Measurements from ENCODE around the gene GLT8D1.
A peak's percentile ranks its signal among the peaks of the same experiment; 100 is the strongest.

Gene GLT8D1

DNA sequence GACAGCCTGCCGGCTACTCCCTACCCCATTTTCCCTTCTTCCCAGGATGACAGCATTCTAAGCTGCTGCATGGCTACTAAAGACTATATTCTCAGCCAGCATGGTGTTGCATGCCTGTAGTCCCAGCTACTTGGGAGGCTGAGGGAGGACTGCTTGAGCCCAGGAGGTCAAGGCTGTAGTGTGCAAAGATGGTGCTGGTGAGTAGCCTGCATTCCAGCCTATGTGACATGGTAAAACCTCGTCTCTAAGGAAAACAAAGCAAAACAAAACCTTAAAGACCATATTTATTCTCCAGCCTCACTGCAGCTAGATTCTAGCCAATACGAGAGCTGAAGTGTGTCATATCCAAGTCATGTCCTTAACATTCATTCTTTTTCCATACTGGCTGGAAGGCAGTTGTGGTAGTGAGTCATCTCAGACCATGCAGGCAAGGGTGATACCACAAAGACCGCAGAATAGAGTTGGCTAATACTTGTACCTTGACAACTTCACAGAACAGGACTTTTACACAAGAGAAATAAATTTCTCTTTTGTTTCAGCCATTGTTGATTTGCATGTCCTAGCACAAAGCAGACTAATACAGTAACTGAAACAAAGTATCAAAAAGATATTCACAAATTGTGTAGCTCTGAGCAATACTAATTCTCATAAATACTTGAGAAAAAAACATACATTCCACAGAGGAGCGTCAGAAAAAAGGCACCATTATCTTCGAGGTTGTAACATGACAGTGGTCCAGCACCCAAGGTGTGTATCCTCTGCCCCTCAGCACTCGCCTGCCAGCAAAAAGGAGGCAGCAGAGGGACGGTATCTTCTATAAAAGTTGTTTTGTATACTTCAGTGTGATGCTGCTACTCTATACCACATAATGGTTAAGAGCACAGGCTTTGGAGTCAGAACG is 34.7 kb downstream of the GLT8D1 start:
- DNase-seq (ENCODE audit: low spot score): peak; percentile 46
- TF ChIP-seq, protein P1, sequence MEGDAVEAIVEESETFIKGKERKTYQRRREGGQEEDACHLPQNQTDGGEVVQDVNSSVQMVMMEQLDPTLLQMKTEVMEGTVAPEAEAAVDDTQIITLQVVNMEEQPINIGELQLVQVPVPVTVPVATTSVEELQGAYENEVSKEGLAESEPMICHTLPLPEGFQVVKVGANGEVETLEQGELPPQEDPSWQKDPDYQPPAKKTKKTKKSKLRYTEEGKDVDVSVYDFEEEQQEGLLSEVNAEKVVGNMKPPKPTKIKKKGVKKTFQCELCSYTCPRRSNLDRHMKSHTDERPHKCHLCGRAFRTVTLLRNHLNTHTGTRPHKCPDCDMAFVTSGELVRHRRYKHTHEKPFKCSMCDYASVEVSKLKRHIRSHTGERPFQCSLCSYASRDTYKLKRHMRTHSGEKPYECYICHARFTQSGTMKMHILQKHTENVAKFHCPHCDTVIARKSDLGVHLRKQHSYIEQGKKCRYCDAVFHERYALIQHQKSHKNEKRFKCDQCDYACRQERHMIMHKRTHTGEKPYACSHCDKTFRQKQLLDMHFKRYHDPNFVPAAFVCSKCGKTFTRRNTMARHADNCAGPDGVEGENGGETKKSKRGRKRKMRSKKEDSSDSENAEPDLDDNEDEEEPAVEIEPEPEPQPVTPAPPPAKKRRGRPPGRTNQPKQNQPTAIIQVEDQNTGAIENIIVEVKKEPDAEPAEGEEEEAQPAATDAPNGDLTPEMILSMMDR (IDR thresholded peaks at IDR 0.05; ENCODE audit: extremely low read depth, insufficient read depth, missing control alignments): no peak
- in situ Hi-C loops (cut with MboI; ENCODE audit: low pct_unique_long_range_greater_than_20kb, low sequenced_read_pairs, unreplicated experiment): no loop called here

DNA sequence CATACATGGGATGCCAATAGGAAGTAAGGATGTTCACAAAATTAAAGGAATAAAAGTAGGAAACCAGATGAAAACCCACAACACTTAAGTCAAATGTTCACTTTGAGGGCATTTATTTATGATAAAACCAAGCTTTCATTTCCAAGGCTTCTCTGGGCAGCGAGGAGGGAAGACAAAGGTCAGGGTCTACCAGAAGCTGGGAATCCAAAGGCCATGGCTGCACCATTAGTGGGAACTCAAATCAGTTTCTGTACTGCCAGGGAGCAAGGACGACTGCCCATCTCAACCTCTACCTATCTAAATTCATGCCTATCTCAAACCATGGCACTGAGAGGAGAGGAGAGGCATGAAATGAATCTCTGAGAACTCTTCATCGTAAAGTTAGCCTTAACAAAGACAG is 42.5 kb downstream of the GLT8D1 start:
- in situ Hi-C loops (cut with MboI; ENCODE audit: low pct_unique_long_range_greater_than_20kb, low sequenced_read_pairs, unreplicated experiment): no loop called here
- TF ChIP-seq, protein P1 (IDR thresholded peaks at IDR 0.05; ENCODE audit: extremely low read depth, insufficient read depth, missing control alignments): no peak
- no peak for DNase-seq (ENCODE audit: low spot score)

DNA sequence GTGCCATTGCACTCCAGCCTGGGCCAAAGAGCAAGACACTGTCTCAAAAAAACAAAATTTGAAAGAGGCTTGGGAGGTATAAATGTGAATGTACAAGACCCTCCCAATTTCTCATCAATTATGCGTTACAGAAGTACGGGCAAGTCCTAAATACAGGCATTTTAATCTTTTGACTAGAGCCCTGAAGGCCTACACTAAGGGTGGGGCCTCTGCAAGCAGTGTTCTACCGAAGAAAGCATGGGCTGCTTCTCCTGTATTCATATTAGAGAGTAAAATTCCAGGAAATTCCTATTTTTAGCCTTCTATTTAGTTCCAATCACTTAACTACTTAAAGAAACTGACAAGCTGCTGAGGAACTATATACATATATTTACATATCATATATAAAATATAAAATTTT is 45.5 kb downstream of the GLT8D1 start:
- in situ Hi-C loops (cut with MboI; ENCODE audit: low pct_unique_long_range_greater_than_20kb, low sequenced_read_pairs, unreplicated experiment): no loop called here
- no peak for DNase-seq (ENCODE audit: low spot score)

DNA sequence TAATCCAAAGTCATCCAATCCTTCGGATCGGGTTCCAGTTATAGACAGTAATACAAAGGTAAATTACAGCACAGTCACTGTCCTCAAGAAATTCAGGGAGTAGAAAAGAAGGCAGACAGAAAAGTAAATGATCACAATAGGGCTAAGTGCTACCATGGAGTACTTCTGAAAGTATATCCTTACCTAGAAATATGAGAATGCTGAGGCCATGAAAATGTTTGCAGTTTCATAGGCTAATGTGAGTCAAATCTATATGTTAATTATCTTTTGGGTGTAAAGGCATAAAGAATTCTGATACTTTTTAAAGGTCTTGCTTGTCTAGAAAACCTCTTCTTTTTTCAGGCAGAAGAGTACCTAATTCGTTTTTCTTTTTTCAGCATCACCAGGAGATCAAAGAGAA is 49.7 kb downstream of the GLT8D1 start:
- DNase-seq (ENCODE audit: low spot score): no peak
- in situ Hi-C loops (cut with MboI; ENCODE audit: low pct_unique_long_range_greater_than_20kb, low sequenced_read_pairs, unreplicated experiment): no loop called here
- TF ChIP-seq, protein P1 (IDR thresholded peaks at IDR 0.05; ENCODE audit: extremely low read depth, insufficient read depth, missing control alignments): no peak

More for the DNA sequence above, 45.5 kb downstream of the GLT8D1 start:
- TF ChIP-seq, protein P1 (IDR thresholded peaks at IDR 0.05; ENCODE audit: extremely low read depth, insufficient read depth, missing control alignments): no peak

DNA sequence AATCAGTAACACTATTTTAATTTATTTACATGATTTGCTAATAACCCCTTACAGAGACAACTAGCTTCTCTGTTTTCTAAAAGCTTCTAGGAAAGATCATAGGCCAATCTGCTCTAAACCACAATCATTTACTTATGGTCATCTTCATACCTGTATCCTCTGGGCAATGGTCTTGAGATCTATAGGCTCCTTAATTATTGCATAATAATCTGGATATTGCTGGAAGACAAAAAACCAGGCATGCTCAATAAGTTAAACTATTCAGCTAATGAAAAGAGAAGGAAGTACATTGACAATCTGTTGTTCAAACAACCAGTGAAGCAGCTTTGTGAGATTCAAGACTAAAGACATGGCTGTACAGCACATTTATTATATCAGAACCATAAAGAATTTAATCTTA is 54.0 kb downstream of the GLT8D1 start:
- TF ChIP-seq, protein P1 (IDR thresholded peaks at IDR 0.05; ENCODE audit: extremely low read depth, insufficient read depth, missing control alignments): no peak
- no peak for DNase-seq (ENCODE audit: low spot score)
- in situ Hi-C loops (cut with MboI; ENCODE audit: low pct_unique_long_range_greater_than_20kb, low sequenced_read_pairs, unreplicated experiment): no loop called here

DNA sequence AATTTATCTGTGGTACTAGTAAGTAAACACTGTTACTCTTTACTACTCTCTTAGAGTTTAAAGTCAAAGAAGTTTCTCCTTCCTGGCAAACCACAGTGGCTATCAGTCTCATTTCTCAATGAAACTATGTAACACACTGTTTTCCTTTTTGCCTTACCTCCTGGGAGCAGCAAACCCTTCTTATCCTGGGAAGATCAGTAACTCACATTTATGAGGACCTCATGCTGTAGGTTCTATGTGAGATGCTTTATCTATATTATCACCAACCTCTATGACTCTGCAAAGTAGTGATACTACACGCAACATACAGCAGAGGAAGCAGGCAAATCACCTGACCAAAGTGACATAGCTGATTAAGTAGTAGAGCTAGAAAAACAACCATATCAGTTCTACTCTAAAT is 55.2 kb downstream of the GLT8D1 start:
- TF ChIP-seq, protein P1 (IDR thresholded peaks at IDR 0.05; ENCODE audit: extremely low read depth, insufficient read depth, missing control alignments): no peak
- DNase-seq (ENCODE audit: low spot score): no peak
- in situ Hi-C loops (cut with MboI; ENCODE audit: low pct_unique_long_range_greater_than_20kb, low sequenced_read_pairs, unreplicated experiment): no loop called here
